Epithelial cell of proximal tubule (primary cell): ENCODE data around the gene DNMT3L. TPM values are rescaled to one million over a fixed set of nuclear protein-coding genes. Genes with fewer than 3 reads are reported as not detected.

ENCODE experiments used
- DNase-seq: peaks from one replicate; pipeline ENCODE4 v3.0.0-alpha.2; 2011; ENCODE audit warnings: low read depth
- H3K4me3 ChIP-seq: 2 replicates; pipeline ENCODE4 v1.5.1; 2011; ENCODE audit warnings: low read depth, mild to moderate bottlenecking, low read length
- CTCF ChIP-seq: conservative IDR thresholded peaks from 2 replicates; pipeline ENCODE4 v1.5.1; 2012; ENCODE audit warnings: low read depth, mild to moderate bottlenecking, low read length
- total RNA-seq: library from RNA; depleted of rRNA; stranded (reverse); fragments of >200 nt; gene quantifications from 2 replicates; pipeline ENCODE4 v1.2.3, GENCODE V29; 2015

DNMT3L gene
- total RNA-seq, 1 donor from 2014 or later = not detected

DNA sequence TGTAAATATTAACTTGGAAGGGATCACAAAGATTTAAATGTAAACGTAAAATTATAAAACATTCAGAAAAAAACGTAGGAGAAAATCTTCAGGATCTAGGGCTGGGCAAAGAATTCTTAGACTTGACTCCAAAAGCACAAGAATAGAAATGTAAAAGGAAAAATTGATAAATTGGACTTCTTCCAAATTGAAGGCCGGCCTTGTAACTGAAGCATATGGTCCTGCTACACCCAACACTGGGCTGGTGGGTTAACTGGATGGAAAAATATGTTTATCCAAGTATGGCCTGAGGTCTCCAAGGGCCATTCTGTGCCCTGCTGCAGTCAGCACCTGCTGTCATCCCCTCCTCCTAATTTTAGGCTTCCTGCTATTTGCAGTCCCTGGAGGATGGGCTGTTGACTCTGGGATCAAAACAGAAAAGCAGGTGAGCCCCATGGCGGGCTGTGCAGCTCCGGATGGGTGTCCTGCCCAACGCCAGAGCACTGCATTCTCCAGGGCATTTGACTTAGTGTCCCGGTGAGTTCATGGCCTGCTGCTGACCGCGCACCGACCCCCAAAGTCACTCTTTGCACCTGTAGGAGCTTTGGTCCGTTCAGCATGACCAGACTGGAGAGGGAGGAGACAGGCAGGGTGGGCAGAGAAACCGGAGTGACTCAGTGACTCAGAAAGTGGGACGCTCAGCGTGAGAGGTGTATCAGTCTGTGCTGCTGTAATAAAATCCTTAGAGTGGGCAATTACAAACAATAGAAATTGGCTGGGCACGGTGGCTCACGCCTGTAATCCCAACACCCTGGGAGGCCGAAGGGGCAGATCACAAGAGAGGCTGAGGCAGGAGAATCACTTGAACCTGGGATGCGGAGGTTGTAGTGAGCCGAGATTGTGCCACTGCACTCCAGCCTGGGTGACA is 17.9 kb upstream of the DNMT3L start:
- H3K4me3 ChIP-seq = no peak overlapping the region
- no peak for DNase-seq
- no peak for TF ChIP-seq CTCF

GRCh38 chr21:44275041-44275440 is 13.3 kb upstream of the DNMT3L start:
- no peak overlapping the region for H3K4me3 ChIP-seq
- no peak for DNase-seq
- TF ChIP-seq CTCF = no peak

DNA sequence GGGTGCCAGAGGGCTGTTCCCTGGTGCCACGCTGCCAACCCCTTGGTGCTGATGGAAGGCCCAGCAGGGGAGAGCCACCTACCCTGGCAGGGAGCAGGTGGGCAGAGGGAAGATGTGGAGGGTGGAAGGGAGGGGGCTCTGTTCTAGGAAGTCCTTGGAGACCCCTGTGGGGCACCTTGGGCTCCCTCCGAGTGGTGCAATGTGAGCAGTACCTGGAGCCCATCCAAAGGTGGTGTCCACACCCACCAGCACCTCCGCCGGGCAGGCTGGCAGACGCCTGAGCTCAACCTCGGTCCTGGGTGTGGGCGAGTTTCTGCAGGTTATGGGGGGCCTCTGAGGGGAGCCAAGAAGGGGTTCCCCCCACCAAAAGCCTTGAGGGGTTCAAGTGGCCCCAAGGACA is 11.3 kb upstream of the DNMT3L start:
- no peak for TF ChIP-seq CTCF
- H3K4me3 ChIP-seq = no peak overlapping the region
- no peak for DNase-seq

DNA sequence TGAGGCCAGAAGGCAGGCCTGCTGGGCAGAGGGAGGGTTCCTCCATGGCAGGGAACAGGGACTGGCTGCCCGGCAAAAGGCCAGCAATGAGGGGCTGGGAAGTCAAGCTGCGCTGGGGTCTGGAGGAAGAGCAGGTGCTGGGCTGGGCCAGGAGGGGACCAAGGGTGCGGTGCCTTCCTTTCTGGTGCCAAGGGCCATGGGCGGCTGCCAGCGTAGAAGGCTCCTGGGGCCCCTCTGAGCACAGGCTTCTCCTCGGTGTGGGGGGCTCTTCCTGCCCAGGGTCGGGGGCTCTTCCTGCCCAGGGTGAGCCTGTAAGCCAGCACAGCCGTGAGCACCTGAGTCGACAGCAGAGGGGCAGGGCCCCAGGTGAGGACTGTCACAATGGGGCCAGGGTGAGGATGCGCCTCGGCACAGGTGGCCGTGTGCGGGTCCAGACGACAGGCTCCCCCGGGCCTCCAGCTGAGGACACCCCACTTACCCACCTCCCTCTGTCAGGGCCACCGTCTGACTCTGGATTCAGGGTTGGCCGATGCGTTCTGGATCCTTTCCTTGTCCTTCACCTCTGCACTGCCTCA is 10.7 kb upstream of the DNMT3L start:
- TF ChIP-seq CTCF = no peak
- H3K4me3 ChIP-seq = no peak overlapping the region
- no peak for DNase-seq

DNA sequence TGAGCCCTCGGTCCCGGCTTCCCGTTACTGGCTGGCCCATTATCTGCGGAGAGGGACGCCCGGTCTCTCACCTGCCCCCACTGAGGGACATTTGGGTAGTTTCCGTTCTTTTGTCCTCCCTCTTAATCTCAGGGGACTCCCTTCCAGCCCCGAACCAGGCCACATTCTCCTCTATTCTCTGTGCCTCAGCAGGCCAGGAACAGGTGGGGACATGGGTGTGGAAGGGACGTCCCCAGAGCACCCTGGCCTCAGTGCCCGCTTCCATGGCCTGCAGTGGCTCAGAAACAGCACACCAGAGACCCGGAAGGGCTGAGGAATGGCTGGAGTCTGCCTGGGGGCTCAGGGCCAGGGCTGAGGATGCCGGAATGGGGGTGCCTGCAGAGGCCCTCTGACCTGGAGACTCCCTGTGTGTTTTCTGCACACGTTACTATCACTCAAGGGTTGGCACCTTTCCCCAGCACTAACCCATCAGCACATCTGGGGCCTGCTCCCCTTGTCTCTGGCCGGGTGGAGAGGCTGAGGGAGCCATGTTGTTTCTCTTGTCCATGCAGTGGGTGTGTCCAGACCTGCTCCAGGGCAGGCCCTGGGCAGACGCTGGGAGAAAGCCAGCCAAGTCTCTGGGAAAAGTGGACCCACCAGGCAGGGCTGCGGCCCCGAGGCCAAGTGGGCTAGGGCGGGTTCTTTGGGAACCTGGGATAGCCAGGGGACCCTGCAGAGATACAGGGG is 10.0 kb upstream of the DNMT3L start:
- no peak overlapping the region for H3K4me3 ChIP-seq
- DNase-seq = no peak
- no peak for TF ChIP-seq CTCF

GRCh38 chr21:44269090-44269489 is 7.4 kb upstream of the DNMT3L start:
- no peak for DNase-seq
- no peak overlapping the region for H3K4me3 ChIP-seq
- no peak for TF ChIP-seq CTCF
